GM19438 (cell line): ENCODE data around the gene HPRT1.

ENCODE experiments used
- ATAC-seq: cut with Tn5 transposase; IDR thresholded peaks from one replicate; pipeline ENCODE4 v1.9.1; 2021; ENCODE audit warnings: low read depth; ENCODE audit not compliant: unreplicated experiment

The HPRT1 gene

GRCh38 chrX:134472041-134472440, 12.1 kb downstream of the HPRT1 start:
- no peak for ATAC-seq

GRCh38 chrX:134476284-134476683, 16.3 kb downstream of the HPRT1 start:
- no peak for ATAC-seq

- ATAC-seq = no peak
Measured at GRCh38 chrX:134478374-134478773, 18.4 kb downstream of the HPRT1 start.

GRCh38 chrX:134480061-134480460, 20.1 kb downstream of the HPRT1 start:
- no peak for ATAC-seq

GRCh38 chrX:134481339-134481738, 21.4 kb downstream of the HPRT1 start:
- no peak for ATAC-seq

- no peak for ATAC-seq
Measured at GRCh38 chrX:134482371-134482770, 22.4 kb downstream of the HPRT1 start.

GRCh38 chrX:134484039-134484438, 24.1 kb downstream of the HPRT1 start:
- ATAC-seq = no peak

- no peak for ATAC-seq
Measured at GRCh38 chrX:134501941-134502340, 42.0 kb downstream of the HPRT1 start.

GRCh38 chrX:134502686-134503085, 42.7 kb downstream of the HPRT1 start:
- no peak for ATAC-seq

- ATAC-seq = no peak
Measured at GRCh38 chrX:134512566-134512965, 52.6 kb downstream of the HPRT1 start.

- ATAC-seq = no peak
Measured at GRCh38 chrX:134513091-134513490, 53.1 kb downstream of the HPRT1 start.

GRCh38 chrX:134520860-134521390, 61.0 kb downstream of the HPRT1 start:
- no peak for ATAC-seq

GRCh38 chrX:134524181-134524580, 64.2 kb downstream of the HPRT1 start:
- no peak for ATAC-seq

- no peak for ATAC-seq
Measured at GRCh38 chrX:134525086-134525792, 65.3 kb downstream of the HPRT1 start.

GRCh38 chrX:134526399-134526798, 66.4 kb downstream of the HPRT1 start:
- no peak for ATAC-seq

- ATAC-seq = no peak
Measured at GRCh38 chrX:134528960-134529359, 69.0 kb downstream of the HPRT1 start.

GRCh38 chrX:134529481-134529880, 69.5 kb downstream of the HPRT1 start:
- no peak for ATAC-seq

GRCh38 chrX:134530845-134531244, 70.9 kb downstream of the HPRT1 start:
- no peak for ATAC-seq

GRCh38 chrX:134533352-134533751, 73.4 kb downstream of the HPRT1 start:
- ATAC-seq = no peak

GRCh38 chrX:134533952-134534351, 74.0 kb downstream of the HPRT1 start:
- no peak for ATAC-seq

GRCh38 chrX:134537179-134537955, 77.4 kb downstream of the HPRT1 start:
- no peak for ATAC-seq

- no peak for ATAC-seq
Measured at GRCh38 chrX:134538316-134538715, 78.4 kb downstream of the HPRT1 start.
